Ovary (tissue), 3 donors: Measurements from ENCODE around the gene AEBP2.

Source experiments
- CTCF ChIP-seq, 3 donors: fragments of 450-650 bp in 2 of 3; fragments of 200-600 bp in 1 of 3; IDR thresholded peaks; one replicate each; pipeline versions ENCODE4 v1.5.1 to v1.8.0; 2016 to 2022; ENCODE audit warnings: antibody characterized with exemption in 3 of 3, mild to moderate bottlenecking in 1 of 3
- POLR2A ChIP-seq: fragments of 450-650 bp; IDR thresholded peaks from one replicate; pipeline ENCODE4 v1.6.1; 2017; ENCODE audit warnings: antibody characterized with exemption, mild to moderate bottlenecking, moderate library complexity
- donor health status: DM: no; HTN: no; CAD: no.

- TF ChIP-seq CTCF (IDR thresholded peaks at IDR 0.05): no peak
- TF ChIP-seq POLR2A: no peak
Observed at GRCh38 chr12:19539071-19539470, 99.8 kb downstream of the AEBP2 start.
